ENCODE results near the gene KCNE1. TPM values are rescaled to one million over a fixed set of nuclear protein-coding genes. Genes with fewer than 3 reads are reported as not detected.

Gene KCNE1
- total and polyA plus RNA-seq, 2 of the 4 experiments (the other 2 are of a cell fraction), result 0.46 to 0.90 TPM

GRCh38 chr21:34501716-34502115 is 10.3 kb downstream of the KCNE1 start:
- Histone ChIP-seq H3K4me3 (ENCODE audit: insufficient read depth, low read depth, low read length) (no peak overlapping the region), H3K36me3 (ENCODE audit: control insufficient read depth, insufficient read depth, low read length) (no peaks in the 10 kb centered on the region), H3K4me2 (ENCODE audit: low read depth, low read length) (no peak overlapping the region), H4K91ac (ENCODE audit: insufficient read depth, low read depth, low read length) (no peak overlapping the region), H3K79me1 (ENCODE audit: low read depth in 1 of 2, low read length in 2 of 2) (no peaks in the 10 kb centered on the region), H2AK5ac (ENCODE audit: low read depth, low read length) (no peak overlapping the region), H2BK15ac (ENCODE audit: low read depth, low read length) (no peak overlapping the region), H2AFZ (replicated peaks; ENCODE audit: low read length, poor library complexity) (no peak overlapping the region), H2BK20ac (ENCODE audit: low read depth, low read length) (no peak overlapping the region), H3K4ac (ENCODE audit: low read depth, low read length) (no peak overlapping the region), H3K23ac (ENCODE audit: low read depth, low read length) (no peak overlapping the region), H4K20me1 (ENCODE audit: insufficient read depth, low read length) (no peaks in the 10 kb centered on the region), H2BK120ac (ENCODE audit: low read depth, low read length) (no peak overlapping the region), H3K14ac (replicated peaks; ENCODE audit: low read depth, low read length) (no peak overlapping the region), H3K27ac (ENCODE audit: insufficient read depth, low read length) (no peak overlapping the region), H3K56ac (ENCODE audit: extremely low read depth, insufficient read depth, low read length) (no peak overlapping the region), H4K5ac (ENCODE audit: low read depth, low read length) (no peak overlapping the region), H3K9me1 (ENCODE audit: insufficient read depth, low read length) (no peaks in the 10 kb centered on the region), H3K9ac (ENCODE audit: low read depth, low read length) (no peak overlapping the region), H3K9me3 (ENCODE audit: control insufficient read depth, insufficient read depth, low read length) (peaks cover 8% of the 10 kb centered on the region), H3K4me1 (ENCODE audit: control insufficient read depth, insufficient read depth, low read length) (no peaks in the 10 kb centered on the region), H2BK5ac (ENCODE audit: low read depth, low read length, poor library complexity, severe bottlenecking) (no peak overlapping the region), H2AK9ac (replicated peaks; ENCODE audit: low read depth, low read length, poor library complexity) (no peak overlapping the region), H3K27me3 (ENCODE audit: control insufficient read depth, insufficient read depth, low read length) (peaks cover 9% of the 10 kb centered on the region), H4K8ac (ENCODE audit: low read depth in 2 of 2, low read length in 2 of 2) (no peak overlapping the region), H3K18ac (ENCODE audit: low read depth, low read length) (no peak overlapping the region)
- no peak for DNase-seq
- TF ChIP-seq RCOR1 (IDR thresholded peaks at IDR 0.05; ENCODE audit: insufficient replicate concordance, low read length) (no peak), POLR2A (IDR thresholded peaks at IDR 0.05; ENCODE audit: low read depth, low read length) (no peak)
- no TSS peak for BruUV-seq (replicated peaks)
- dilution Hi-C loops (cut with HindIII; ENCODE audit: low sequenced_read_pairs, unreplicated experiment) (no loop called here), in situ Hi-C loops (cut with MboI; ENCODE audit: low sequenced_read_pairs) (no loop called here), intact Hi-C loops (cut with micrococcal nuclease) (no loop called here)
- CTCF ChIA-PET, result no interaction called here
- WGBS, 2 experiments (ENCODE audit: extremely low coverage in 2 of 2, insufficient read length in 1 of 2), result no CpG with 5 or more reads among the region's 1 CpG
- POLR2A ChIA-PET (ENCODE audit: unreplicated experiment), result no interaction called here
- ATAC-seq (ENCODE audit: low read depth), result no peak
